DND-41 (cell line): ENCODE measurements around the gene FBLIM1.

Source experiments
- CTCF ChIP-seq: IDR thresholded peaks from 2 replicates; pipeline ENCODE4 v1.5.1; 2012; ENCODE audit warnings: borderline replicate concordance, low read length, moderate library complexity, mild to moderate bottlenecking; ENCODE audit not compliant: poor library complexity, severe bottlenecking; ENCODE audit errors: extremely low read depth
- EZH2 ChIP-seq: IDR thresholded peaks from 3 replicates; pipeline ENCODE4 v1.6.1; 2012; ENCODE audit warnings: borderline replicate concordance, low read depth, mild to moderate bottlenecking, moderate library complexity, low read length, inconsistent platforms; ENCODE audit not compliant: severe bottlenecking

- TF ChIP-seq CTCF, result no peak
- TF ChIP-seq EZH2, result no peak
Measured at GRCh38 chr1:15799004-15799867, 40.6 kb downstream of the FBLIM1 start.
